Nephron (organoid): Measurements from ENCODE around the gene ARHGEF25.

Experiments
- H3K27ac Mint-ChIP-seq, 3 experiments: 2 replicates each; pipeline ENCODE4 v1.8.0; 2020; ENCODE audit warnings: mixed read lengths in 3 of 3, mild to moderate bottlenecking in 2 of 3, moderate library complexity in 1 of 3
- H3K27me3 Mint-ChIP-seq: 2 replicates; pipeline ENCODE4 v1.8.0; 2021; ENCODE audit warnings: low read depth, mild to moderate bottlenecking, moderate library complexity, mixed read lengths
- H3K36me3 Mint-ChIP-seq: 2 replicates; pipeline ENCODE4 v1.8.0; 2020; ENCODE audit warnings: low read depth, mixed read lengths
- H3K4me1 Mint-ChIP-seq: 2 replicates; pipeline ENCODE4 v1.8.0; 2020; ENCODE audit warnings: mixed read lengths
- H3K4me3 Mint-ChIP-seq, 3 experiments: 2 replicates each; pipeline ENCODE4 v1.8.0; 2020; ENCODE audit warnings: mild to moderate bottlenecking in 3 of 3, mixed read lengths in 3 of 3, moderate library complexity in 2 of 3
- H3K9me3 Mint-ChIP-seq: 2 replicates; pipeline ENCODE4 v1.8.0; 2020; ENCODE audit warnings: mixed read lengths
- TF ChIP-seq, protein P1 (sequence below), 3 experiments: fragments of 200-600 bp; sonication (generic); IDR thresholded peaks; one replicate each; pipeline ENCODE4 v1.5.0; 2021; ENCODE audit warnings: antibody characterized with exemption in 3 of 3; ENCODE audit not compliant: unreplicated experiment in 3 of 3

The ARHGEF25 gene

DNA sequence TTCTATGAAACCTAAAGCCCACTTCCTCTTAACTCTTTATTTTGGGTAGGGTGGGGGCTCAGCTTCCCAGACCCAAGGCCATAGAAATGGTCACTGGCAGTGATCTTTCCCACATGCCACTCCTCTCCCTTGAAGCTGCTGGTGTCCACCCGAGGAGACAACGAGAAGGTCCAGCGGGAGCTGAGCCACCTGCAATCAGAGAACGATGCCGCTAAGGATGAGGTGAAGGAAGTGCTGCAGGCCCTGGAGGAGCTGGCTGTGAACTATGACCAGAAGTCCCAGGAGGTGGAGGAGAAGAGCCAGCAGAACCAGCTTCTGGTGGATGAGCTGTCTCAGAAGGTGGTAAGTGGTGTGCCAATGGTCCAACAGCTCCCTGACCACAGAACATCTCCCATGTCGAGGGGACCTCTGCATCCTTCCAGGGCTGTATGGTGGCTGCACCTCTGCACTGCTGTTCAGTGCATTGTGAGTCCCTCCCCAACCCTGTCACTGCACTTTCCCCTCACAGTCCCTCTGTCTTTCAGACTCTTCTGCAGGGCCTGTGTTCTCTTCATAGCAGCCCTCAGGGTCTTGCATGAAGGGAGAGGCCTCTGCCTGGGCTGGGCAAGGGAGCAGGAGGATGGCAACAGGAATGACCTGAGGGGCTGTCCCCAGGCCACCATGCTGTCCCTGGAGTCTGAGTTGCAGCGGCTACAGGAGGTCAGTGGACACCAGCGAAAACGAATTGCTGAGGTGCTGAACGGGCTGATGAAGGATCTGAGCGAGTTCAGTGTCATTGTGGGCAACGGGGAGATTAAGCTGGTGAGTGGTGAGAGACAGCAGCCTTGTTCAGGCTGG is 39.1 kb upstream of the ARHGEF25 start:
- Mint-ChIP-seq H3K27me3 (peaks cover 49% of the 10 kb centered on the region), H3K27ac (no peak overlapping the region), H3K9me3 (no peaks in the 10 kb centered on the region), H3K4me1 (no peaks in the 10 kb centered on the region), H3K36me3 (no peaks in the 10 kb centered on the region), H3K4me3 (no peak overlapping the region)
- TF ChIP-seq, protein P1, sequence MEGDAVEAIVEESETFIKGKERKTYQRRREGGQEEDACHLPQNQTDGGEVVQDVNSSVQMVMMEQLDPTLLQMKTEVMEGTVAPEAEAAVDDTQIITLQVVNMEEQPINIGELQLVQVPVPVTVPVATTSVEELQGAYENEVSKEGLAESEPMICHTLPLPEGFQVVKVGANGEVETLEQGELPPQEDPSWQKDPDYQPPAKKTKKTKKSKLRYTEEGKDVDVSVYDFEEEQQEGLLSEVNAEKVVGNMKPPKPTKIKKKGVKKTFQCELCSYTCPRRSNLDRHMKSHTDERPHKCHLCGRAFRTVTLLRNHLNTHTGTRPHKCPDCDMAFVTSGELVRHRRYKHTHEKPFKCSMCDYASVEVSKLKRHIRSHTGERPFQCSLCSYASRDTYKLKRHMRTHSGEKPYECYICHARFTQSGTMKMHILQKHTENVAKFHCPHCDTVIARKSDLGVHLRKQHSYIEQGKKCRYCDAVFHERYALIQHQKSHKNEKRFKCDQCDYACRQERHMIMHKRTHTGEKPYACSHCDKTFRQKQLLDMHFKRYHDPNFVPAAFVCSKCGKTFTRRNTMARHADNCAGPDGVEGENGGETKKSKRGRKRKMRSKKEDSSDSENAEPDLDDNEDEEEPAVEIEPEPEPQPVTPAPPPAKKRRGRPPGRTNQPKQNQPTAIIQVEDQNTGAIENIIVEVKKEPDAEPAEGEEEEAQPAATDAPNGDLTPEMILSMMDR (IDR thresholded peaks at IDR 0.05; ENCODE audit: unreplicated experiment in 3 of 3) = no peak

DNA sequence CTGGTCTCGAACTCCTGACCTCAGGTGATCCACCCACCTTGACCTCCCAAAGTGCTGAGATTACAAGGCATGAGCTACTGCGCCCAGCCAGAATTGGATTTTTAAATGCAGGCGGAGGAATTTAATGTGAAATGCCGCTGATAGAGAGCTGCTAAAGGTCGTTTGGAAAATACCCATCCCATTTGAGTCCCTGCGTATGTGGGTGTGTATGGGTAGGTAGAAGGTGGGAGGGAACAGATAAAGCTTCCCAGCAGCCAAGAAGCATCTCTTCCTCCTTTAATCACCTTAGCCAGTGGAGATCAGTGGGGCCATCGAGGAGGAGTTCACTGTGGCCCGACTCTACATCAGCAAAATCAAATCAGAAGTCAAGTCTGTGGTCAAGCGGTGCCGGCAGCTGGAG is 36.4 kb upstream of the ARHGEF25 start:
- no peaks in the 10 kb centered on the region for H3K9me3 Mint-ChIP-seq
- no peaks in the 10 kb centered on the region for H3K36me3 Mint-ChIP-seq
- H3K27me3 Mint-ChIP-seq = peaks cover 43% of the 10 kb centered on the region
- H3K4me1 Mint-ChIP-seq = no peaks in the 10 kb centered on the region
- H3K4me3 Mint-ChIP-seq = no peak overlapping the region
- no peak overlapping the region for H3K27ac Mint-ChIP-seq
- TF ChIP-seq, protein P1 (IDR thresholded peaks at IDR 0.05; ENCODE audit: unreplicated experiment in 3 of 3) = no peak

DNA sequence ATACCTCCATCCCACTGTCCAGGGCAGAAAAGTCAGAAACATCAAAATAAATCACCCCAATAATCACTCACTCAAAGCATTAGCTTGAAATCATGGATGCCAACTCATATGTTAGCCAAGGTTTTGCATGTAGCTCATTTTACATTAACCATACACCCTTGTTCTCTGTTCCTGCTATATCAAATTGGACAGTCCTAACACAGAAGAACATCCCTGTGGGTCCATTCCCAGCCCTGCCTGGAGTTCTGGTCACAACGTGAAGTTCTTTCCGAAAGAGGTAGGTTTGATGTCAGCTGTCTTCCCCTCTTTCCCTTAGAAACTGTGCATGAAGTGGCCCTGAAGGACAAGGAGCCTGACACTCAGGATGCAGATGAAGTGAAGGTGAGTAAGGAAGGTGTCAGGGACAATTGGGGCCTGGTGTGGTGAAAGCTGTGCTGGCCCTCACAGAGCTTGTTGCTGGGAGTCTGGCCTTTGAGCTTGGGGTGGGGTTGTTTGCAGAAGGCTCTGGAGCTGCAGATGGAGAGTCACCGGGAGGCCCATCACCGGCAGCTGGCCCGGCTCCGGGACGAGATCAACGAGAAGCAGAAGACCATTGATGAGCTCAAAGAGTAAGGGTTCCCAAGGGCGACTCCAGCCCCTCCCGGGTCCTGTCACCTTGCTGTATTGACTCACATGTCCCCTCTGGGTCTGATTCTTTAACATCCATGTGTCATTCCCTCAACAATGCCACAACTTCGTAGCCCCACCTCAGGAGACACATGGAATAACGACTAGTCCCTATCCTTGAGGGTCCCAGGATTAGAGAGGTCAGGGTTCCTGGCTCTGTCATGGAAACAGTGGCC is 35.2 kb upstream of the ARHGEF25 start:
- no peaks in the 10 kb centered on the region for H3K36me3 Mint-ChIP-seq
- H3K4me3 Mint-ChIP-seq = no peak overlapping the region
- H3K9me3 Mint-ChIP-seq = no peaks in the 10 kb centered on the region
- peaks cover 46% of the 10 kb centered on the region for H3K27me3 Mint-ChIP-seq
- no peaks in the 10 kb centered on the region for H3K4me1 Mint-ChIP-seq
- TF ChIP-seq, protein P1 (IDR thresholded peaks at IDR 0.05; ENCODE audit: unreplicated experiment in 3 of 3) = no peak
- no peak overlapping the region for H3K27ac Mint-ChIP-seq

DNA sequence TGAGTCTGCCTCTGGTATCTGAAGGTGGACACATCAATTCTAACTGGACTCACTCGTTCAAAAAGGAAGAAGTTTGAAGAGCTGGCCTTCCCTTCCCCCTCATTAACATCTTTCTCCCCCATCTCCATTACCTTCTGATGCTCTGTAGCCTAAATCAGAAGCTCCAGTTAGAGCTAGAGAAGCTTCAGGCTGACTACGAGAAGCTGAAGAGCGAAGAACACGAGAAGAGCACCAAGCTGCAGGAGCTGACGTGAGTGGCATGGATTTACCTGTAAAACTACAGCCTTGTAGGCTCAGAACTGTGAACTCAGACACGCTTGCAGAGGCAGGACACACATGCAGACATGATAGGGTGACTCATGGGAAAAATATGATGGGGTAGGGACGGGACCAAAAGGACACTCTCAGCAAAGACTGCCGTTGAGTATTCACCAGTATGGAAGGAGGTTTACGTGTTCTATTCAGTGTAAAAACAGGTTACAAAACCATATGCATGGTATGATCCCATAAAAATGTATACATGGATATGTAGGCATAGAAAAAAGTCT is 34.5 kb upstream of the ARHGEF25 start:
- H3K27ac Mint-ChIP-seq = no peak overlapping the region
- TF ChIP-seq, protein P1 (IDR thresholded peaks at IDR 0.05; ENCODE audit: unreplicated experiment in 3 of 3) = no peak
- H3K4me3 Mint-ChIP-seq = no peak overlapping the region

DNA sequence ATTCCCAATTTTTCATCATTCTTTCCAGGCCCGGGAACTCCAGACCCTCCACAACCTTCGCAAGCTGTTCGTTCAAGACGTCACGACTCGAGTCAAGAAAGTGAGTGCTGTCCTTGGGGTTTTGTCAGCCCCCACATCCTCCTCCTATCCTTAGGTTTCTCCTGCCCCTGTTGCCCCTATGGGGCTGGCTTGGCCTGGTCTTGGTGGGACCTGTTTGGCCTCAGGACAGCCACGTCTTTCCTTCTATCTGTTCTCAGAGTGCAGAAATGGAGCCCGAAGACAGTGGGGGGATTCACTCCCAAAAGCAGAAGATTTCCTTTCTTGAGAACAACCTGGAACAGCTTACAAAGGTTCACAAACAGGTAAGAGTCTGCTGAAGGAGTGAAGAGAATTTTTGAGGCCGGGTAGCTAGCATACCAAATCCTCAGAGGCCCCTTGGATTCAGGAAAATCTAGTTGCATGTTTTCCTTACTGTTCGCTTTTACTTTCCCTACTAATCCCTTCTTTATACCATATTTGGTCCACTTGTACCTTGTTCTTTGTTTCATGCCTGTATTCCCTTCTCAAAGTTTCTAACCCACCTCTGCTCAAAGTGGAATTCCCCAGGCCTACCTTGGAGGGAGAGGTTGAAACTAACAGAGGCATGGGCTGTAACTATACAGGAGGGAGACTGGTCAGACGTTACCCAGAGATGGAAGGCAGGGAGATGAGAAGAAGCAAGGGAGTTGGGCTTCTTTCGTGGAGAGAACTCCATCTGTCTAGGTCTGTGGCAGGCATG is 33.1 kb upstream of the ARHGEF25 start:
- Mint-ChIP-seq H3K9me3 (no peaks in the 10 kb centered on the region), H3K36me3 (no peaks in the 10 kb centered on the region), H3K4me1 (no peaks in the 10 kb centered on the region), H3K4me3 (no peak overlapping the region), H3K27me3 (peaks cover 36% of the 10 kb centered on the region), H3K27ac (no peak overlapping the region)
- TF ChIP-seq, protein P1 (IDR thresholded peaks at IDR 0.05; ENCODE audit: unreplicated experiment in 3 of 3) = no peak

More for the DNA sequence above, 34.5 kb upstream of the ARHGEF25 start:
- H3K36me3 Mint-ChIP-seq = no peaks in the 10 kb centered on the region
- no peaks in the 10 kb centered on the region for H3K9me3 Mint-ChIP-seq
- peaks cover 41% of the 10 kb centered on the region for H3K27me3 Mint-ChIP-seq
- no peaks in the 10 kb centered on the region for H3K4me1 Mint-ChIP-seq
